Suppressor macrophage treated with lipopolysaccharide for 1 hour (primary cell): Measurements from ENCODE around the gene CACNA1D.

Experiments used
- DNase-seq, 3 donors: peaks; one replicate each; pipeline ENCODE4 v3.0.0-alpha.2; 2020 to 2022

CACNA1D gene

GRCh38 chr3:53495520-53496391 is 1.3 kb downstream of the CACNA1D start:
- peak in 1 of 3 donors; percentile 15 for DNase-seq

- DNase-seq: no peak
These were observed 1.9 kb downstream of the CACNA1D start for GRCh38 chr3:53496392-53496670.

- no peak for DNase-seq
These were observed 2.6 kb downstream of the CACNA1D start for GRCh38 chr3:53496984-53497383.

GRCh38 chr3:53498806-53499641 is 4.6 kb downstream of the CACNA1D start:
- no peak for DNase-seq

- no peak for DNase-seq
These were observed 5.9 kb downstream of the CACNA1D start for GRCh38 chr3:53500165-53500777.

GRCh38 chr3:53501178-53501577 is 6.8 kb downstream of the CACNA1D start:
- DNase-seq: no peak

GRCh38 chr3:53502737-53503136 is 8.3 kb downstream of the CACNA1D start:
- DNase-seq: no peak

- peak in 2 of 3 donors; percentile 14 to 26 for DNase-seq
These were observed 8.8 kb downstream of the CACNA1D start for GRCh38 chr3:53503195-53503594.

GRCh38 chr3:53506110-53506762 is 11.8 kb downstream of the CACNA1D start:
- no peak for DNase-seq

- DNase-seq: no peak
These were observed 12.3 kb downstream of the CACNA1D start for GRCh38 chr3:53506763-53507145.

- DNase-seq: no peak
These were observed 15.1 kb downstream of the CACNA1D start for GRCh38 chr3:53509494-53509893.

- no peak for DNase-seq
These were observed 16.1 kb downstream of the CACNA1D start for GRCh38 chr3:53510508-53510907.

GRCh38 chr3:53511246-53511645 is 16.8 kb downstream of the CACNA1D start:
- no peak for DNase-seq

GRCh38 chr3:53513556-53514190 is 19.3 kb downstream of the CACNA1D start:
- DNase-seq: no peak

GRCh38 chr3:53516339-53516738 is 21.9 kb downstream of the CACNA1D start:
- DNase-seq: no peak

GRCh38 chr3:53518495-53518981 is 24.1 kb downstream of the CACNA1D start:
- peak; percentile 49 to 65 (median 56) for DNase-seq

- DNase-seq: peak; percentile 59 to 75 (median 67)
These were observed 24.8 kb downstream of the CACNA1D start for GRCh38 chr3:53519065-53519709.

GRCh38 chr3:53523346-53523745 is 28.9 kb downstream of the CACNA1D start:
- no peak for DNase-seq

GRCh38 chr3:53524566-53524965 is 30.2 kb downstream of the CACNA1D start:
- no peak for DNase-seq

GRCh38 chr3:53525765-53526703 is 31.6 kb downstream of the CACNA1D start:
- DNase-seq: no peak

- no peak for DNase-seq
These were observed 32.3 kb downstream of the CACNA1D start for GRCh38 chr3:53526704-53527055.
